HG03442 (cell line): ENCODE measurements around the gene GTPBP4.
A peak's percentile ranks its signal among the peaks of the same experiment; 100 is the strongest.
"Not testable (repeated sequence)": the region's sequence is repeated elsewhere in the genome, so short reads cannot be mapped to it uniquely, and the experiment has no call there.

Experiments used
- ATAC-seq: cut with Tn5 transposase; IDR thresholded peaks from one replicate; pipeline ENCODE4 v1.9.1; 2021; ENCODE audit warnings: mild to moderate bottlenecking, moderate library complexity; ENCODE audit not compliant: unreplicated experiment

GTPBP4 gene

DNA sequence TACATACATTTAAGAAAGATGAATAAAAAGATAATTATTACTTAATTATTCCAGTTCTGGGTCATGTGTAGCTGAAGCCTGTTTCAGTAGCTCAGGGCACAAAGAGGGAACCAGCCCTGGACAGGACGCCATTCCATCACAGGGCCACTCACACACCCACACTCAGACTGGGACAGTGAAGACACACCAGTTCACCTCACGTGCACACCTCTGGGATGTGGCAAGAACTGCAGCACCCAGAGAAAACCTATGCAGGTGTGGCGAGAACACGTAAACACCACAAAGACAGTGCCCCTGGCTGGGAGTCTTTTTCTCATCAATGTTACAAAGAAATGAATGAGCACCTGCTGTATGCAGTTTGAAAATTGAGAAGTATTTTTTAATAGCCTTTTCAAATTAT, 62.3 kb downstream of the GTPBP4 start:
- no peak for ATAC-seq

- no peak for ATAC-seq
These were observed 66.5 kb downstream of the GTPBP4 start for GRCh38 chr10:1054684-1055083.

DNA sequence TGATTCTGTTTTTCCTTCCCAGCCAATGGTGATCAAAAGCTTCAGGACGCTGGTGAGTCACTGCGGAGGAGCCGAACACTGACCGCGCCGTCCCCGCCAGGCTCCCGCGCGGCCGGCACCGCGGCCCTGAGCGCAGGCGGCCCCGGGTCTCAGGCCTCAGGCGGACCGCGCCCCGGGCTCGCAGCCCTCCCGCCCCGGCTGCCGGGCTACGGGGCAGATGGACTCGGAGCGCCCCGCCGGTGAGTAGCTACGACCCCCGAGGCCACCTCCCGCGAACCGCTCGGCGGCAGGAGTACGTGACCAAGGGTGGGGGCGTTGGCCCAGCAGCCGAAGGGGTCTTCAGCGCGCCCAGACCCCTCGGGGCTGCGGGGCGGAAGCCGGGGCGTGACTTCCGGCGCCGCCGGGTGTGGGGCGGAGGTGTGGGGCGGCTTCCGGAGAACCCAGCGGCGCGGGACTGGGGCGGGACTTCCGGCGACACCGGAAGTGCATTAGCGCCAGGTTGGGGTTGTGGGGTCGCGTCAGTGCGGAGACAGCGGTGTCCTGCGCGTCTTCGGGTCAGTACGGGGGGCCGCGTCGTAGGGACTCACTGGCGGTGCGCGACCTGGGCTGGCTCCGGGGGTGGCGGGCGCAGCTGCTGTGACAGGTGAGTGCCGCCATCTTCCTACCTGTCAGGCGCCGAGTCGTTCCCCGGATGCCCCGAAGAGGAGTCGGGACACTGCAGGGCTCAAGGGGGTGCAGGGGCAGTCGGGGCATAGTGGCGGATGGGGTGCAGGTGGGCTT, 68.3 kb downstream of the GTPBP4 start, which contains the start of gene WDR37:
Gene WDR37, plus strand, starts transcription at position 60 of the 780 bp plus-strand sequence. CDS start 15,771 bp downstream, outside the sequence.
- peak; percentile 93 for ATAC-seq

DNA sequence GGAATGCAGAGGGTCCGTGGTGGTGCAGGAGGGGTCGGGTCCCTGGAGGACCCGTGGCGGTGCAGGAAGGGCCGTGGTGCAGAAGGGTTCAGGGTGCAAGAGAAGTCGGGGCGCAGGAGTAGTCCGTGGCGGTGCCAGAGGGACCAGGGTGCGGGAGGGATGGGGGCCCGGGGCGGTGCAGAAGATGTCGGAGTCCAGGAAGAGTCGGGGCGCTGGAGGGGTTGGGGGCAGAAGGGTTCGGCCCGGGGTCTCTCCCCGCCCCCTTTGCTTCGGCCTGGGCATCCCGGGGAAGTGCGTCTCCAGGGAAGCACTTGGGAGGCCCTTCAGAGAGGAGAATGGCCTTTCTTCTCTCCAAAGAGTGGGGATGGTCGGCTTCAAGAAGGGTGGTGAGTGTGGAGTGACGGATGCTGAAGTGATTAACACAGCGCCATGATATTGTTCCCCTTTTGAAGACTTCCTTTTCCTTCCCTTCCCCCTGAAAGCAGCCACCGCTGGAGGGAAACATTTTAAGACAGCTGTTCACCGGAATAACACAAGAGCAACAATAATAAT, 68.9 kb downstream of the GTPBP4 start:
- no peak for ATAC-seq

- ATAC-seq = no peak
These were observed 69.8 kb downstream of the GTPBP4 start for GRCh38 chr10:1058017-1058416.

- ATAC-seq = no peak
These were observed 71.7 kb downstream of the GTPBP4 start for GRCh38 chr10:1059902-1060301.

DNA sequence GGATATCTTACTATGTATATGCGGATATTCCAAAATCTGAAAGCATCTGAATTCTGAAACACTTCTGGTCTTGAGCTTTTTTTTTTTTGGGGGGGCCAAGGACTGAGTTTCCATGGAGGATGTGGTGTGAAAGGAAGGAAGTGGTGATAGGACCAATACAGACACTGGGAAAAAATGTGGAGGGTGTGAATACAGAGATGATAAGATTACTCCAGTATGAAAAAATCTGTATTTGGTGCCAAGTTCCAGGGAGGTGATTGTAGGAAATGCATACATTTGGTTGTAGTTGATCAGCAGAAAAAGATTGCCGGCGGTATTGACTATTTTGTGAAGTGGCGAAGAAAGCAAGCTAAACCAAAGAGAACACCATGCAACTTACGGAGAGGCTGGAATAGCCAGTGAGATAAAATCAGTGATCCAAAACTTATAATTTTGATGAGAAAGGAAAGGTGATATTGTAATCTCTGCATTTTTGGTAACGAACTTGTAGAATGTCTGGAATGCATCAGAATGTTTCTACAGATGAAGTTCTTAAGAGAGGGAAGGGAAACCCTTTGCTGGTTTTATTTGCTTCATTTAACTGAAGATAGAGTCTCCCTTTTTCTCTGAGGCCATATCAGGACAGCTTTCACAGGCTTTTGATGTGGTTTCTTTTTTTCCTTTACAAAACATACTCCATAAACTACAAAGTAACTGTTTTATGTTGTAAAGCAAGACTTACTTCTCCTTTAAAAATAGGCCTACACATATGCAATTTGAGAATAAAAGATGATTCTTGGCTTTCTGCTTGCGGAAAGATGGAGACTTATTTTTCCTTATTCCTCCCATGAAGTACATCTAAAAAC, 73.9 kb downstream of the GTPBP4 start:
- no peak for ATAC-seq

GRCh38 chr10:1063232-1063865, 75.1 kb downstream of the GTPBP4 start:
- ATAC-seq = no peak

- no peak for ATAC-seq
These were observed 76.7 kb downstream of the GTPBP4 start for GRCh38 chr10:1064964-1065247.

DNA sequence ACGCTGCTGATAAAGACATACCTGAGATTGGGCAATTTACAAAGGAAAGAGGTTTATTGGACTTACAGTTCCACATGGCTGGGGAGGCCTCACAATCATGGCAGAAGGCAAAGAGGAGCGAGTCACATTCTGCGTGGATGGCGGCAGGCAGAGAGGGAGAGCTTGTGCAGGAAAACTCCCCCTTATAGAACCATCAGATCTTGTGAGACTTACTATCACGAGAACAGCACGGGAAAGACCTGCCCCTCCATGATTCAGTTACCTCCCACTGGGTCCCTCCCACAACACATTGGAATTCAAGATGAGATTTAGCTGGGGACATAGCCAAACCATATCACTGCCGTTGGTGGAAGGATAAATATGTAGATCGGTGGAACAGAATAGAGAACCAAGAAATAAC, 78.5 kb downstream of the GTPBP4 start:
- not testable (repeated sequence) for ATAC-seq

DNA sequence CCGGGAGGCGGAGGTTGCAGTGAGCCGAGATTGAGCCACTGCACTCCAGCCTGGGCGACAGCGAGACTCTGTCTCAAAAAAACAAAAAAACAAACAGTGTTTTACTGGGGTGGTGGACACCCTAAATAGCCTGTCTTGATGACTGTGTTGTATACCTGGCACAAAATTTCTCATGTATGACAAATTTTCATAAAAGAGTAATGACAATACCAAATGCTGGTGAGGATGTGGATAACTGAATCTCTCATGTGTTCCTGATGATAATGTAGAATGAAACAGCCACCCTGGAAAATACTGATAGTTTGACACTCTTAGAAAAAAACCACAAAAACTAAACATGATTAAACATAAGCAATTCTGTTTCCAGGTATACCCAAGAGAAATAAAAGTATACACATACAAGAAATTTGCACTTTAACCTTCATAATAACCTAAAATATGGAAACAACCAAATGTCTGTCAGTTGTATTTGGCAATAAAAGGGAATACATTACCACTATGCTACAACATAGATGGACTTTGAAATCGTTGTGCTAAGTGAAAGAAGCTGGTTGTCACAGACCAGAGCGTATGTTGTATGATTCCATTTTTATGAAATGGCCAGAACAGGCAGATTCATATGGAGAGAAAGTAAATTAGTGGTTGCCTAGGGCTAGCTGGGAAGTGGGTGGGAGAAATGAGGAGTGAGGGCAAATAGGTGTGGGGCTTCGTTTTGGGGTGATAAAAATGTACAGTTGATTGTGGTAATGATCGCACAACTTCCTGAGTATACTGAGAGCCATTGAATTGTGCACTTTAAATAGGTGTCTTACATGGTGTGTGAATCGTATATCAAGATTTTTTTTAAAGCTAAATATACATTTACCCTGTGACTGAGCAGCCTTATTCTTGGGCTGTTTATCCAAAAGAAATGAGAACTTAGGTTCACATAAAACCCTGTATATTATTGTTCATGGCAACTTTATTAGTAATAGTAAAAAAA, 80.4 kb downstream of the GTPBP4 start:
- ATAC-seq = no peak
